Stimulated activated CD8-positive, alpha-beta memory T cell treated with anti-CD3 and anti-CD28 coated beads, Interleukin-4, amount 100 ng/mL, for 1 hour (primary cell): ENCODE data around the gene UGT1A1.

Experiments used
- DNase-seq, 2 donors: peaks; one replicate each; pipeline ENCODE4 v3.0.0-alpha.2; 2020; ENCODE audit warnings: low read depth in 2 of 2, low spot score in 1 of 2

The UGT1A1 gene

GRCh38 chr2:233815861-233816260 lies 55.8 kb downstream of the UGT1A1 start:
- DNase-seq = no peak

DNA sequence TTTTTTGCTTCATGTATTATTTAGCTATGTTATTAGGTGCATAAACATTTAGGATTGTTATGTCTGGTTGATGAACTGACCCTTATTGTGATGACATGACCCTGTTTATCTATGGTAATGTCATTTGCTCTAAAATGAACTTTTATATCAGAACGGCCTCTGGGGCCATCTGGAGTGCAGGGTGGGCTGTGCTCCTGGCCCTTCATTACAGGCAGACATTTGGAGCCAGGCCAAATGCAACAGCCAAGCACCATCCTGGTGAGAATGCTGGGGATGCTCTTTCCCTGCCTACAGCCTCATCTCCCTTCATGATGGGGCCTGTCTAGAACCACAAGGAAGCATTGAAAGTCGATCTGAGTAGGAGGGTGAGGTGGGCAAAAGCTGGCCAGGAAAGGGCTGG lies 56.3 kb downstream of the UGT1A1 start:
- DNase-seq = no peak

DNA sequence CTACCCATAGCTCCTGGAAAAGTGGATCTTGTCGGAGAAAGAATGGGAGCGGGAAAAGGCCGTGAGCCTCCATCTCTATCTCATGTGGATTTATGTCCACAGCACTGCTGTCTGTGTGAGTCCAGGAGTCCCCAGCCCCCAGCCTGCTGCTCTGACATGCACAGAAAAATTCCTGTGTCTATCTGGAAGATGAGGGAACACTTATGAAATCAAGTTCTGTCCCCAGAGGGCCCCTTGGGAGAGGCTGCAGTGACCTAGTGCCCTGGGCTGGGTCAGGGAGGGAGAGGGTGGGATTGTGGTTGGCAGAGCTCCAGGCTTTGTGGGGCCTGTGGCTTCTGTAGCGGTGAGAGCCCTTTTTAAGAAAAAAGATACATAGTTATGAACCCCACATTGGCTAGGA lies 56.7 kb downstream of the UGT1A1 start:
- no peak for DNase-seq

GRCh38 chr2:233817361-233817911 lies 57.4 kb downstream of the UGT1A1 start:
- no peak for DNase-seq

GRCh38 chr2:233817995-233818638 lies 58.0 kb downstream of the UGT1A1 start:
- DNase-seq = no peak

- no peak for DNase-seq
Observed at GRCh38 chr2:233818639-233819621, 58.9 kb downstream of the UGT1A1 start.

DNA sequence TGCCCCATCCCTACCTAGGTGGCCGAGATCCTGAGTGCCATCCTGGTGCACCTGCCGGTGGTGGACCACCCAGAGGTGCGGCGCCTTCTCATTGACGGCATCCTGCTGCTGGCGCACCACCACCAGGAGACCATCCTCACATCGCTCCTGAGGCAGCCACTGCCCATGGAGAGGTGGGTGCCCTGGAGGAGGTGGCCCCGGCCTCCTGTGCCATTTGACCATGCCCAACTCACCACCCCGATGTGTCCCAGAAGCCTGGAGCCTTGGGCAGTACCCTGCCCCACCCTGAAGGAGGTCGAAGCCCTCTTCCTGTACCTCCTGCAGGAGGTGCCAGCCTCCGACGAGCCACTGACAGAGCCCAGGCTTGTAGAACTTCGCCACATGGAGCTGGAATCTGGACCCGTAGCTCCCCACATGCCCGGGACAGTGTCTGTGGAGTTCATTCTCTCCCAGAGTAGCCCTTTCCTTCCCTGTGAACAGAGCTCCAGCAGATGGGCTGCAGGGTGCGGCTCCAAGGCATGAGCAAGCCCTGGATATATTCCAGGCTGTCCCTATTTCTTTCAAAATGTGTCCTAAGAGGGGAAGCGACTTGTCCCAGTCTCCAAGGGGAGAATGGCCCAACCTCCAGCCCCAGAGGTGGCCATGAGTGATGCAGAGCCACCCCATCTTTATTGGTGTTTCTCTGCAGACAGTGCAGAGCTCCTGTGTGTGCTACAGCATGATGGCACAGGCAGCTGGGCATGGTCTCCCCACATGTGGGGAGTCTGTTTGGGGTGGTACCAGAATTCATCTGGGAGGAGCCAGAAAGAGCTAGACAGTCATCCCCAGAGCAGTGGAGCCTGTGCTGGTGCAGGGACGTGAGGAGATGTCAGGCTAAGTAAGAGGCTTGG lies 60.1 kb downstream of the UGT1A1 start:
- DNase-seq = no peak

DNA sequence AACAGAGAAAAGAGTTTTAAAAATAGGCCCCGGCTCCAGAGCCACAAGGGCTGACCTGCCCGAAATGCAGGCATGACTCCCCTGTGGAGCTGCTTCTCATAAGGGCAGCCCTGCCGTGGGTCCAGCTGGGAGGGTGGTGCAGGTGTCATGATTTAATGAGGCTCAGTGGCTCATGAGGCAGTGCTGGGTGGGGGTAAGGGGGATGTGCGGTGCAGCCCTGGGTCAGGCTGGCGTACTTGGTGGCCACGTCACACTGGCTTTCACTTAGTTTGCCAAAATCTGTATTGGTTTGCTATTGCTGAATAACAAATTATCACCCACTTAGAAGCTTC lies 60.7 kb downstream of the UGT1A1 start:
- no peak for DNase-seq

DNA sequence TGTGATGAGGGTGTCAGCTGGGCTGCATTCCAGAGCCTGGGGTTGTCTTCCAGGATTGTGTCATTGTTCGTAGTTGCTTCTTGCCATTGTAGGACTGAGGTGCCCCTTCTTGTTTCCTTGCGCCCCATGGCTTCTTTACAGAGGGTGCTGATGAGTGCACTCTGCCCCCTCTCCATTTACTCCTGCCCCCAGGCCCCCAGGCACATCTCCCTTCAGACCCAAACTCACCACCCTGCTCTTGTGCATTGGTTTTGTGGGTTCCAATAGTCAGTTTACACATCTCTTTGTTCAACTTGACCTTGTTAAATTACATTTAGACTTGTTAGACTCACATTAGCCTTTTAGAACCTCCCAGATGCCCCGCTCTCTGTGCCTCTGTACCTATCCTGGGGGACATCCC lies 61.1 kb downstream of the UGT1A1 start:
- no peak for DNase-seq

- DNase-seq = no peak
Observed at GRCh38 chr2:233821709-233822100, 61.6 kb downstream of the UGT1A1 start.

GRCh38 chr2:233822101-233822771 lies 62.2 kb downstream of the UGT1A1 start:
- no peak for DNase-seq
